ENCODE measurements around the gene NDRG3.

NDRG3 gene

DNA sequence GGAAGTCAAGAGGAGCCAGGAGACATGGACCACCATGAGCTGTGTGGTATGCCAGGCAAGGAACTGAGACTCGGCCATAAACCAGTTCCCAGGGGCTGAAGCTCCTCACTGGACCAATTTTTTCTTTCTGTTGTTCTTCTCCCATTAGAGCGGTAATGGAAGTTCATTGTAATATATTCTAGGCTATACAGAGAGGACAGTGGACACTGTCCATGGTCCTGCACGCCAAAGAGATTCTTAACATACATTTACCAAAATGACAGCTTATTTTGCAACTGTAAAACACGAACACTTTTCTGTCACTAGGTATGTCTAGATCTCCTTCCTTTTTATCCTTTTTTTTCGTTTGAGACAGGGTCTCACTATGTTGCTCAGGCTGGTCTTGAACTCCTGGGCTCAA is 40.8 kb upstream of the NDRG3 start:
- H3K27ac ChIP-seq (ENCODE audit: low read depth, low read length) = no peak overlapping the region
- H2BK120ac ChIP-seq (ENCODE audit: low read depth, low read length) = no peak overlapping the region

DNA sequence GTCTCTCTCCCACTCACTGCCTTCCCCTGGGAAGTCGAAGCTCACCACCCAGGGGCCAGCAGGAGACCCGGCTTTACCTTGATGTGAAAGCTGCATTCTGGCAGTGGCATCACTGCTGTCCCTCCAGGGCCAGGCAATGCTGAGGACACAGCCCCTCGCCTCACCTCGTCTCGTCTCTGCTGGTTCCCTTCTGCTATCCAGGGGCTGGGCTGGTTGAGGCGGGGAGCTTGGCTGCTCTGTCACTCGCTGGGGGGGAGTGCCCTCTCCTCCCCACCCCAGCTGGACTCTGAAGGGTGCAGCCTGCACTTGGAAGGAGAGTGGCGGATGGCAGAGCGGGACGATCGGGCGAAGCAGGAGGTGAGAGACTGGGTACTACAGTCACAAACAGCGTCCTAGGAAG is 40.4 kb upstream of the NDRG3 start:
- Histone ChIP-seq H3K4me1 (ENCODE audit: control insufficient read depth, low read depth, low read length) (no peaks in the 10 kb centered on the region), H2BK5ac (ENCODE audit: low read length) (no peak overlapping the region), H4K8ac (ENCODE audit: low read depth, low read length) (no peak overlapping the region), H3K27me3 (ENCODE audit: insufficient read depth, low read length, poor library complexity) (no peaks in the 10 kb centered on the region), H4K5ac (ENCODE audit: low read length) (no peak overlapping the region), H3K9ac (ENCODE audit: low read length) (no peak overlapping the region), H3K18ac (ENCODE audit: low read length) (no peak overlapping the region), H3K79me1 (ENCODE audit: low read length) (no peaks in the 10 kb centered on the region), H3K79me2 (ENCODE audit: control insufficient read depth, insufficient read depth, low read length) (no peaks in the 10 kb centered on the region), H3K4ac (ENCODE audit: low read depth, low read length) (no peak overlapping the region), H3K4me2 (ENCODE audit: low read length) (no peak overlapping the region), H2AK5ac (ENCODE audit: low read length) (no peak overlapping the region), H2BK15ac (replicated peaks; ENCODE audit: low read depth) (no peak overlapping the region), H2BK120ac (ENCODE audit: low read depth, low read length) (no peak overlapping the region), H3K36me3 (ENCODE audit: control insufficient read depth, insufficient read depth, low read length) (no peaks in the 10 kb centered on the region), H3K23ac (ENCODE audit: low read length) (no peak overlapping the region), H3K4me3 (ENCODE audit: low read length) (no peak overlapping the region), H3K27ac (ENCODE audit: low read depth, low read length) (no peak overlapping the region), H3K56ac (ENCODE audit: low read length) (no peak overlapping the region)
- DNase-seq = no peak
- no CpG with 5 or more reads among the region's 13 CpGs for WGBS (ENCODE audit: extremely low coverage, insufficient coverage, low lambda C conversion rate)

More for the DNA sequence above, 40.8 kb upstream of the NDRG3 start:
- Histone ChIP-seq H2AK5ac (ENCODE audit: low read length) (no peak overlapping the region), H2BK5ac (ENCODE audit: low read length) (no peak overlapping the region), H3K4ac (ENCODE audit: low read depth, low read length) (no peak overlapping the region), H3K23ac (ENCODE audit: low read length) (no peak overlapping the region), H3K4me1 (ENCODE audit: control insufficient read depth, low read depth, low read length) (no peaks in the 10 kb centered on the region), H3K56ac (ENCODE audit: low read length) (no peak overlapping the region), H3K27me3 (ENCODE audit: insufficient read depth, low read length, poor library complexity) (no peaks in the 10 kb centered on the region), H2BK15ac (replicated peaks; ENCODE audit: low read depth) (no peak overlapping the region), H3K79me2 (ENCODE audit: control insufficient read depth, insufficient read depth, low read length) (no peaks in the 10 kb centered on the region), H3K4me3 (ENCODE audit: low read length) (no peak overlapping the region), H4K5ac (ENCODE audit: low read length) (no peak overlapping the region), H4K8ac (ENCODE audit: low read depth, low read length) (no peak overlapping the region), H3K18ac (ENCODE audit: low read length) (no peak overlapping the region), H3K4me2 (ENCODE audit: low read length) (no peak overlapping the region), H3K36me3 (ENCODE audit: control insufficient read depth, insufficient read depth, low read length) (no peaks in the 10 kb centered on the region), H3K79me1 (ENCODE audit: low read length) (no peaks in the 10 kb centered on the region), H3K9ac (ENCODE audit: low read length) (no peak overlapping the region)
- no CpG with 5 or more reads among the region's 5 CpGs for WGBS (ENCODE audit: extremely low coverage, insufficient coverage, low lambda C conversion rate)
- no peak for DNase-seq

DNA sequence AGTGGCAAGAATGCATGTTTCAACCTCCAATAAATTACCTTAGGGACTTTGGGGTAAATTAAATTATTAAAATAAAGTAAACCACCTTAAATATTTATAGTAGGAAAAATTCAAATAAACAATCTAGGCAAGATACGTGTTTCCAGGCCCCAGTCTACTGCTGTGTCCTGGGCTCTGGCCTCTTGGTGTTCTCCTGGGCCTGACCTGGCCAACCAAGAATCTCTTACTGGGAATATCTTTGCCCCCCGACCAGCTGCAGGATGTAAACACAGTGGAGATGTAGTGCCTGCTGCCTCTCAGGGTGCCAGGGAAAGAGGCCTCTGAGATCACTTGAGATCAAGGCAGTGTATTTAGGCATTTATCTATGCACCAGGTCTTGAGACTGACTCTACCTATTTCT is 39.4 kb upstream of the NDRG3 start:
- no CpG with 5 or more reads among the region's 2 CpGs for WGBS (ENCODE audit: extremely low coverage, insufficient coverage, low lambda C conversion rate)
- Histone ChIP-seq H3K9ac (ENCODE audit: low read length) (no peak overlapping the region), H3K79me1 (ENCODE audit: low read length) (no peaks in the 10 kb centered on the region), H3K23ac (ENCODE audit: low read length) (no peak overlapping the region), H3K56ac (ENCODE audit: low read length) (no peak overlapping the region), H3K27ac (ENCODE audit: low read depth, low read length) (no peak overlapping the region), H2AK5ac (ENCODE audit: low read length) (no peak overlapping the region), H3K18ac (ENCODE audit: low read length) (no peak overlapping the region), H2BK5ac (ENCODE audit: low read length) (no peak overlapping the region), H4K8ac (ENCODE audit: low read depth, low read length) (no peak overlapping the region), H3K27me3 (ENCODE audit: insufficient read depth, low read length, poor library complexity) (no peaks in the 10 kb centered on the region), H3K36me3 (ENCODE audit: control insufficient read depth, insufficient read depth, low read length) (no peaks in the 10 kb centered on the region), H3K4me1 (ENCODE audit: control insufficient read depth, low read depth, low read length) (no peaks in the 10 kb centered on the region), H2BK15ac (replicated peaks; ENCODE audit: low read depth) (no peak overlapping the region), H3K4me2 (ENCODE audit: low read length) (no peak overlapping the region), H3K79me2 (ENCODE audit: control insufficient read depth, insufficient read depth, low read length) (no peaks in the 10 kb centered on the region), H4K5ac (ENCODE audit: low read length) (no peak overlapping the region), H3K4me3 (ENCODE audit: low read length) (no peak overlapping the region), H2BK120ac (ENCODE audit: low read depth, low read length) (no peak overlapping the region), H3K4ac (ENCODE audit: low read depth, low read length) (no peak overlapping the region)
- DNase-seq = no peak

DNA sequence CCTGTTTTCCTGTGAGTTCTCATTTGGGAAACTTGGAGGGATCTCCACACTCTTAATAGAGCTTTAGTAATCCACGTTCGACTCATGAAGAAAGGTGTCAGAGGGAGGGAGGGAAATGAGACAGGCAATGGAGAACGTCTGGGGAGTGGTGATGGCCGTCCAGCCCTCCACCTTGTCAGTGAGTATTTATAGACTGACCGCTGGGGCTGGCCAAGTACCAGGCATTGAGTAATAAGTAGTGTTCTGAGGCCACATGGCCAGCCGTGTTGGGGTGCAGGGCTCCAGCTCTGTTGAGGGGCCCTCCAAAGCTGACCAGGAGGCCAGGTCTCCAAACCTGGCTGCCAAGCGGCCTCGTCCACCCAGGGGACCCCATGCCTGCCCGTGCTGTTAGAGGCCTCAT is 39.0 kb upstream of the NDRG3 start:
- no CpG with 5 or more reads among the region's 9 CpGs for WGBS (ENCODE audit: extremely low coverage, insufficient coverage, low lambda C conversion rate)
- Histone ChIP-seq H4K8ac (ENCODE audit: low read depth, low read length) (no peak overlapping the region), H3K9ac (ENCODE audit: low read length) (no peak overlapping the region), H3K4me2 (ENCODE audit: low read length) (no peak overlapping the region), H3K27ac (ENCODE audit: low read depth, low read length) (no peak overlapping the region), H2AK5ac (ENCODE audit: low read length) (no peak overlapping the region), H4K5ac (ENCODE audit: low read length) (no peak overlapping the region), H3K4me1 (ENCODE audit: control insufficient read depth, low read depth, low read length) (no peaks in the 10 kb centered on the region), H2BK5ac (ENCODE audit: low read length) (no peak overlapping the region), H2BK120ac (ENCODE audit: low read depth, low read length) (no peak overlapping the region), H3K18ac (ENCODE audit: low read length) (no peak overlapping the region), H3K27me3 (ENCODE audit: insufficient read depth, low read length, poor library complexity) (no peaks in the 10 kb centered on the region), H3K56ac (ENCODE audit: low read length) (no peak overlapping the region), H3K36me3 (ENCODE audit: control insufficient read depth, insufficient read depth, low read length) (no peaks in the 10 kb centered on the region), H3K79me2 (ENCODE audit: control insufficient read depth, insufficient read depth, low read length) (no peaks in the 10 kb centered on the region), H3K4ac (ENCODE audit: low read depth, low read length) (no peak overlapping the region), H2BK15ac (replicated peaks; ENCODE audit: low read depth) (no peak overlapping the region), H3K23ac (ENCODE audit: low read length) (no peak overlapping the region), H3K4me3 (ENCODE audit: low read length) (no peak overlapping the region), H3K79me1 (ENCODE audit: low read length) (no peaks in the 10 kb centered on the region)
- DNase-seq = no peak

DNA sequence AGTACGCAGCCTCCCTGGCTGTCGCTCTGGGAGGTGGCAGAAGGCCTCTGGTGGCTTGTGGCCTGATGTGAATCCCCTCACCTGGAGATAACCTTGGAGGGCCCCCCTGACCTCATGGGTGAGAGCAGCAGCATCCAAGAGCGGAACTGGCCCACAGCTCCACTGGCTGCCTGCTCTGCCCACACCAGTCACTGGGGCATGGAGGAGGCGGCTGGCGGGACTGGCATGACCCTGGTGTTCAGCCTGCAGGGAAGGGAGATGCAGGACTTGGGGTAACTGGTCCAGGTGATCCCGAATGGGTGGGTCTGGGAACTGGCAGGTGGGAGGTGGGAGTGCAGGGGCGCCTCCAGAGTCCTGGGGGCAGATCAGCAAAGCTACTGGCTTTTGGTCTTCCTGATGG is 38.2 kb upstream of the NDRG3 start:
- H3K56ac ChIP-seq (ENCODE audit: low read length) = no peak overlapping the region
- H3K4me3 ChIP-seq (ENCODE audit: low read length) = no peak overlapping the region
- no peak overlapping the region for H2BK15ac ChIP-seq (replicated peaks; ENCODE audit: low read depth)
- no peak overlapping the region for H3K9ac ChIP-seq (ENCODE audit: low read length)
- no peaks in the 10 kb centered on the region for H3K36me3 ChIP-seq (ENCODE audit: control insufficient read depth, insufficient read depth, low read length)
- no peak for DNase-seq
- no peak overlapping the region for H3K23ac ChIP-seq (ENCODE audit: low read length)
- H4K8ac ChIP-seq (ENCODE audit: low read depth, low read length) = no peak overlapping the region
- H2AK5ac ChIP-seq (ENCODE audit: low read length) = no peak overlapping the region
- no peaks in the 10 kb centered on the region for H3K27me3 ChIP-seq (ENCODE audit: insufficient read depth, low read length, poor library complexity)
- no peak overlapping the region for H2BK120ac ChIP-seq (ENCODE audit: low read depth, low read length)
- no peak overlapping the region for H3K4me2 ChIP-seq (ENCODE audit: low read length)
- no peak overlapping the region for H4K5ac ChIP-seq (ENCODE audit: low read length)
- H3K27ac ChIP-seq (ENCODE audit: low read depth, low read length) = no peak overlapping the region
- H3K4ac ChIP-seq (ENCODE audit: low read depth, low read length) = no peak overlapping the region
- no CpG with 5 or more reads among the region's 7 CpGs for WGBS (ENCODE audit: extremely low coverage, insufficient coverage, low lambda C conversion rate)
- no peaks in the 10 kb centered on the region for H3K4me1 ChIP-seq (ENCODE audit: control insufficient read depth, low read depth, low read length)
- H3K18ac ChIP-seq (ENCODE audit: low read length) = no peak overlapping the region
- H2BK5ac ChIP-seq (ENCODE audit: low read length) = no peak overlapping the region
- H3K79me2 ChIP-seq (ENCODE audit: control insufficient read depth, insufficient read depth, low read length) = no peaks in the 10 kb centered on the region
- no peaks in the 10 kb centered on the region for H3K79me1 ChIP-seq (ENCODE audit: low read length)

DNA sequence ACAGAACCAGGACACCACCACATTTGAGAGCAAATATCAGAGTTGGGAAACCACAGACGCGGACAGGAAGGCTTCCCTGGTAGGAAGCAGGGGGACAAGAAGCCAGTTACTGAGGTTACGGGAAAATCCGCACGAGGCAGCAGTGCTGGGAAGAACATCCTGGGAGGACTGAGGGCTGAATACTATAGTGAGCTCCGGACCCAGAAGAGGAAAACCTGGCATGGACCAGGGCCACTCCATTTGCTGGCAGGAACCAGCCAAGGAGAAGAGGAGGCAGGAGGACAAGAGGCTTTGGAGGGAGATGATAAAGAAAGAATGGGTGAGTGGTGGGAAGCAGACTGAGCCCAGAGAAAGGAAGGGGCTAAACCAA is 33.8 kb upstream of the NDRG3 start:
- DNase-seq = peak; percentile 36
- no peaks in the 10 kb centered on the region for H3K4me1 ChIP-seq (ENCODE audit: control insufficient read depth, low read depth, low read length)
- H2AK5ac ChIP-seq (ENCODE audit: low read length) = no peak overlapping the region
- no peak overlapping the region for H3K23ac ChIP-seq (ENCODE audit: low read length)
- no peak overlapping the region for H2BK120ac ChIP-seq (ENCODE audit: low read depth, low read length)
- no peaks in the 10 kb centered on the region for H3K36me3 ChIP-seq (ENCODE audit: control insufficient read depth, insufficient read depth, low read length)
- no peak overlapping the region for H2BK5ac ChIP-seq (ENCODE audit: low read length)
- WGBS (ENCODE audit: extremely low coverage, insufficient coverage, low lambda C conversion rate) = no CpG with 5 or more reads among the region's 6 CpGs
- H3K79me2 ChIP-seq (ENCODE audit: control insufficient read depth, insufficient read depth, low read length) = no peaks in the 10 kb centered on the region
- H4K5ac ChIP-seq (ENCODE audit: low read length) = no peak overlapping the region
- no peak overlapping the region for H3K27ac ChIP-seq (ENCODE audit: low read depth, low read length)
- no peak overlapping the region for H3K4me3 ChIP-seq (ENCODE audit: low read length)
- no peak overlapping the region for H2BK15ac ChIP-seq (replicated peaks; ENCODE audit: low read depth)
- no peak overlapping the region for H3K9ac ChIP-seq (ENCODE audit: low read length)
- H3K4me2 ChIP-seq (ENCODE audit: low read length) = no peak overlapping the region
- H3K18ac ChIP-seq (ENCODE audit: low read length) = no peak overlapping the region
- no peak overlapping the region for H4K8ac ChIP-seq (ENCODE audit: low read depth, low read length)
- no peak overlapping the region for H3K4ac ChIP-seq (ENCODE audit: low read depth, low read length)
- H3K56ac ChIP-seq (ENCODE audit: low read length) = no peak overlapping the region
- no peaks in the 10 kb centered on the region for H3K27me3 ChIP-seq (ENCODE audit: insufficient read depth, low read length, poor library complexity)
- H3K79me1 ChIP-seq (ENCODE audit: low read length) = no peaks in the 10 kb centered on the region

Measured in mesendoderm (in vitro differentiated cells).